Mesothelial cell of epicardium (in vitro differentiated cells): ENCODE data around the gene RAD51B. TPM values are rescaled to one million over a fixed set of nuclear protein-coding genes. Genes with fewer than 3 reads are reported as not detected.

Source experiments
- DNase-seq, 2 experiments: peaks; one replicate each; pipeline ENCODE4 v3.0.0; 2021; ENCODE audit warnings: low spot score in 2 of 2; ENCODE audit not compliant: unreplicated experiment in 2 of 2
- H3K27ac Mint-ChIP-seq: 2 replicates; pipeline ENCODE4 v1.8.0; 2021; ENCODE audit warnings: mixed read lengths
- H3K27me3 Mint-ChIP-seq: 2 replicates; pipeline ENCODE4 v1.8.0; 2021; ENCODE audit warnings: low read depth, mixed read lengths
- H3K36me3 Mint-ChIP-seq: 2 replicates; pipeline ENCODE4 v1.8.0; 2021; ENCODE audit warnings: mixed read lengths
- H3K4me1 Mint-ChIP-seq: 2 replicates; pipeline ENCODE4 v1.8.0; 2021; ENCODE audit warnings: mixed read lengths
- H3K4me3 Mint-ChIP-seq: 2 replicates; pipeline ENCODE4 v1.8.0; 2021; ENCODE audit warnings: mild to moderate bottlenecking, moderate library complexity, mixed read lengths
- H3K9me3 Mint-ChIP-seq: 2 replicates; pipeline ENCODE4 v1.8.0; 2021; ENCODE audit warnings: mixed read lengths
- total RNA-seq: library from RNA; stranded (reverse); gene quantifications from 3 replicates; pipeline ENCODE4 v1.2.1, GENCODE V29; 2021
- TF ChIP-seq, protein P1 (sequence below): fragments of 200-600 bp; sonication (generic); IDR thresholded peaks from one replicate; pipeline ENCODE4 v1.5.0; 2021; ENCODE audit warnings: antibody characterized with exemption; ENCODE audit not compliant: unreplicated experiment

The RAD51B gene
- total RNA-seq, 1 donor from 2014 or later, result 34.7 TPM

DNA sequence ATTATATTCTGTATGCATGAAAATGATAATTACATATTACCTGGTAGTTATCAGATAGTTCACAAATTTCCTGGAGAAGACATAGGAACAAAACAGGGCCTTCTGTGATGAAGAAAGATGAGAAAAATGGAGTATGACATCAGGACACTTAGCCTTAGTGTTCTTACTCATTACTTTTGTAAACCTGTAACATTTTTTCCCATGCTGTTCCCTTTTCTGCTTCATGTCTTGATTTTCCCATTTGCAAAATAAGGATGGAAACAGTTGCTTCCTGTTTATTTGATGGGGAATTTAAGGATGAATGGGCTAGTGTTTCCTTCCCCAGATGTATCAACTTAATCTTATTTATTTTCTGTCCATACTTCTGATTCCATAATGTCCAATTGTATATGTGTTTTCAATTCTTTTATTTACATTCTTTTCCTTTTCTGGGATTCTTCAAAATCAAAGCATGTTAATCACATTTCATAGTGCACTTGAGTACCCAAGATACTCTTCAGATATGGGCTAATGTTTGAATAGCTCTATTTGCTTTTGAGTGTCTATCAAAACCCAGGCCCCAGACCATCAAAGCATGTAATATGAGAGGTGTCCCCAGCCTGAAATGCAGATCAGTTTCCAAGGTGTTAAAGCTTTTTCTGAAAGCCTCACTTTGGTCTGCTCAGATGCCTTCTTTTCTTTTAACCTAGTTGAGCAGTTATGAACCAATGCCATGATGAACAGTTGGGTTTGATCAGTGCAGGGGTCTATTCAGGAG, 260.5 kb downstream of the RAD51B start:
- H3K4me3 Mint-ChIP-seq, result no peak overlapping the region
- no peaks in the 10 kb centered on the region for H3K27me3 Mint-ChIP-seq
- H3K9me3 Mint-ChIP-seq, result no peaks in the 10 kb centered on the region
- peaks cover 28% of the 10 kb centered on the region for H3K4me1 Mint-ChIP-seq
- H3K36me3 Mint-ChIP-seq, result no peaks in the 10 kb centered on the region
- DNase-seq, result no peak
- TF ChIP-seq, protein P1, sequence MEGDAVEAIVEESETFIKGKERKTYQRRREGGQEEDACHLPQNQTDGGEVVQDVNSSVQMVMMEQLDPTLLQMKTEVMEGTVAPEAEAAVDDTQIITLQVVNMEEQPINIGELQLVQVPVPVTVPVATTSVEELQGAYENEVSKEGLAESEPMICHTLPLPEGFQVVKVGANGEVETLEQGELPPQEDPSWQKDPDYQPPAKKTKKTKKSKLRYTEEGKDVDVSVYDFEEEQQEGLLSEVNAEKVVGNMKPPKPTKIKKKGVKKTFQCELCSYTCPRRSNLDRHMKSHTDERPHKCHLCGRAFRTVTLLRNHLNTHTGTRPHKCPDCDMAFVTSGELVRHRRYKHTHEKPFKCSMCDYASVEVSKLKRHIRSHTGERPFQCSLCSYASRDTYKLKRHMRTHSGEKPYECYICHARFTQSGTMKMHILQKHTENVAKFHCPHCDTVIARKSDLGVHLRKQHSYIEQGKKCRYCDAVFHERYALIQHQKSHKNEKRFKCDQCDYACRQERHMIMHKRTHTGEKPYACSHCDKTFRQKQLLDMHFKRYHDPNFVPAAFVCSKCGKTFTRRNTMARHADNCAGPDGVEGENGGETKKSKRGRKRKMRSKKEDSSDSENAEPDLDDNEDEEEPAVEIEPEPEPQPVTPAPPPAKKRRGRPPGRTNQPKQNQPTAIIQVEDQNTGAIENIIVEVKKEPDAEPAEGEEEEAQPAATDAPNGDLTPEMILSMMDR, result no peak
- H3K27ac Mint-ChIP-seq, result no peak overlapping the region

DNA sequence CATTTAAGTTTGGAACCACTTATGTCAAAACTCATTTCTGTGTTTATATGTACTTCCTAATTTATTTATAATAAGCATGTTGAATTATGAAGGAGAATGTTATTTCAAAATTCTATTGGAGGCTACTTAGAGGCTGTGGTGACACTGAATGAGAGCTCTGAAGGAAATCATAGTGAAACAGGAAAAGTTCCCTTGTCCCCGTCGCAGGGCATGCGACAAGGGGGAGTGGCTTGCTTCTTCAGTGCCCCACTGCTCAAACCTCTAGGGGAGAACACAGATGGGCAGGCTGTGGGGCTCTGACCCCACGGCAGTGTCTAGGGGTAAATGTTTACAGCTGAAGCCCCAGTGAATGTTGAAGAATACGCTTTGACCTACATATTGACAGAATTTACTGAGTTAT, 261.9 kb downstream of the RAD51B start:
- Mint-ChIP-seq H3K27me3 (no peaks in the 10 kb centered on the region), H3K9me3 (no peaks in the 10 kb centered on the region), H3K36me3 (no peaks in the 10 kb centered on the region), H3K4me1 (peaks cover 37% of the 10 kb centered on the region), H3K4me3 (no peak overlapping the region), H3K27ac (no peak overlapping the region)
- DNase-seq, result no peak
- TF ChIP-seq, protein P1, result no peak

GRCh38 chr14:68082698-68083291, 263.2 kb downstream of the RAD51B start:
- Mint-ChIP-seq H3K9me3 (no peaks in the 10 kb centered on the region), H3K36me3 (no peaks in the 10 kb centered on the region), H3K4me3 (no peak overlapping the region), H3K27ac (peak overlapping the region; percentile 73), H3K27me3 (no peaks in the 10 kb centered on the region), H3K4me1 (peaks cover 35% of the 10 kb centered on the region)
- TF ChIP-seq, protein P1, result no peak
- no peak for DNase-seq

- Mint-ChIP-seq H3K4me3 (no peak overlapping the region), H3K27ac (peak overlapping the region; percentile 88), H3K9me3 (no peaks in the 10 kb centered on the region), H3K4me1 (peaks cover 48% of the 10 kb centered on the region), H3K27me3 (no peaks in the 10 kb centered on the region), H3K36me3 (no peaks in the 10 kb centered on the region)
- DNase-seq, result no peak
- TF ChIP-seq, protein P1, result no peak
Observed at GRCh38 chr14:68084256-68084655, 264.7 kb downstream of the RAD51B start.

- no peak for DNase-seq
- Mint-ChIP-seq H3K4me1 (peaks cover 55% of the 10 kb centered on the region), H3K9me3 (no peaks in the 10 kb centered on the region), H3K27me3 (no peaks in the 10 kb centered on the region), H3K27ac (peak overlapping the region; percentile 73), H3K36me3 (no peaks in the 10 kb centered on the region), H3K4me3 (no peak overlapping the region)
- TF ChIP-seq, protein P1, result no peak
Observed at GRCh38 chr14:68085742-68086141, 266.2 kb downstream of the RAD51B start.
